PFSK-1 (cell line): ENCODE data around the gene TFCP2L1.

Experiments
- FOXP2 ChIP-seq: optimal IDR thresholded peaks from 2 replicates; pipeline ENCODE3; 2011; ENCODE audit warnings: borderline replicate concordance, control low read depth, inconsistent platforms; ENCODE audit not compliant: insufficient read depth; ENCODE audit errors: extremely low read length, extremely low read depth
- POLR2AphosphoS5 ChIP-seq: IDR thresholded peaks from 2 replicates; pipeline ENCODE4 v1.6.1; 2012; ENCODE audit warnings: low read depth, mild to moderate bottlenecking, control low read depth, low read length, moderate library complexity
- SIN3A ChIP-seq: IDR thresholded peaks from 2 replicates; pipeline ENCODE4 v1.6.1; 2012; ENCODE audit warnings: mild to moderate bottlenecking, low read length, moderate library complexity, borderline replicate concordance; ENCODE audit not compliant: insufficient read depth
- TAF1 ChIP-seq: IDR thresholded peaks from 2 replicates; pipeline ENCODE4 v1.6.1; 2012; ENCODE audit warnings: low read length, control low read depth, borderline replicate concordance; ENCODE audit not compliant: insufficient read depth
- TF ChIP-seq, protein P1 (sequence below), 2 experiments: IDR thresholded peaks; 2 replicates each; pipeline versions ENCODE4 v1.6.1 to v1.8.0; 2011 to 2012; ENCODE audit warnings: low read depth in 2 of 2, low read length in 2 of 2, control low read depth in 1 of 2, inconsistent platforms in 1 of 2, mild to moderate bottlenecking in 1 of 2, moderate library complexity in 1 of 2; ENCODE audit not compliant: insufficient read depth in 1 of 2

TFCP2L1 gene

GRCh38 chr2:121253021-121253673, 31.9 kb downstream of the TFCP2L1 start:
- TF ChIP-seq FOXP2 (no peak), POLR2AphosphoS5 (no peak), SIN3A (no peak), TAF1 (no peak)
- TF ChIP-seq, protein P1, sequence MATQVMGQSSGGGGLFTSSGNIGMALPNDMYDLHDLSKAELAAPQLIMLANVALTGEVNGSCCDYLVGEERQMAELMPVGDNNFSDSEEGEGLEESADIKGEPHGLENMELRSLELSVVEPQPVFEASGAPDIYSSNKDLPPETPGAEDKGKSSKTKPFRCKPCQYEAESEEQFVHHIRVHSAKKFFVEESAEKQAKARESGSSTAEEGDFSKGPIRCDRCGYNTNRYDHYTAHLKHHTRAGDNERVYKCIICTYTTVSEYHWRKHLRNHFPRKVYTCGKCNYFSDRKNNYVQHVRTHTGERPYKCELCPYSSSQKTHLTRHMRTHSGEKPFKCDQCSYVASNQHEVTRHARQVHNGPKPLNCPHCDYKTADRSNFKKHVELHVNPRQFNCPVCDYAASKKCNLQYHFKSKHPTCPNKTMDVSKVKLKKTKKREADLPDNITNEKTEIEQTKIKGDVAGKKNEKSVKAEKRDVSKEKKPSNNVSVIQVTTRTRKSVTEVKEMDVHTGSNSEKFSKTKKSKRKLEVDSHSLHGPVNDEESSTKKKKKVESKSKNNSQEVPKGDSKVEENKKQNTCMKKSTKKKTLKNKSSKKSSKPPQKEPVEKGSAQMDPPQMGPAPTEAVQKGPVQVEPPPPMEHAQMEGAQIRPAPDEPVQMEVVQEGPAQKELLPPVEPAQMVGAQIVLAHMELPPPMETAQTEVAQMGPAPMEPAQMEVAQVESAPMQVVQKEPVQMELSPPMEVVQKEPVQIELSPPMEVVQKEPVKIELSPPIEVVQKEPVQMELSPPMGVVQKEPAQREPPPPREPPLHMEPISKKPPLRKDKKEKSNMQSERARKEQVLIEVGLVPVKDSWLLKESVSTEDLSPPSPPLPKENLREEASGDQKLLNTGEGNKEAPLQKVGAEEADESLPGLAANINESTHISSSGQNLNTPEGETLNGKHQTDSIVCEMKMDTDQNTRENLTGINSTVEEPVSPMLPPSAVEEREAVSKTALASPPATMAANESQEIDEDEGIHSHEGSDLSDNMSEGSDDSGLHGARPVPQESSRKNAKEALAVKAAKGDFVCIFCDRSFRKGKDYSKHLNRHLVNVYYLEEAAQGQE (IDR thresholded peaks at IDR 0.05; ENCODE audit: insufficient read depth in 1 of 2, low read depth in 2 of 2, low read length in 2 of 2) = no peak

DNA sequence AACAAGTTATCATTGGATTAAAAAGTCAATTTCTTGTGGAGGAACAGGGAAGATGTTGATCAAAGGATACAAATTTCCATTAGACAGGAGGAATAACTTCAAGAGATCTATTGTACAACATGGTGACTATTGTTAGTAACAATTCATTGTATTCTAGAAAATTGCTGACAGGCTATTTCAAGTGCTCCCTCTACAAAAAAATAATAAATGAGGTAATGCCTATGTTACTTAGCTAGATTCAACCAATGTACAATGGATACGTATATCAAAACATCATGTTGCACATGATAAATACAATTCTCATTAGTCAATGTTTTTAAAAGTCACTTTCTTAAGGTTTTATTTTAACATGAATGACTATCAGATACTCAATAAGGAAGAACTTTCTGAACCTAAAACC, 33.5 kb downstream of the TFCP2L1 start:
- TF ChIP-seq POLR2AphosphoS5 (no peak), SIN3A (no peak), FOXP2 (no peak), TAF1 (no peak)
- TF ChIP-seq, protein P1 (IDR thresholded peaks at IDR 0.05; ENCODE audit: insufficient read depth in 1 of 2, low read depth in 2 of 2, low read length in 2 of 2) = no peak

DNA sequence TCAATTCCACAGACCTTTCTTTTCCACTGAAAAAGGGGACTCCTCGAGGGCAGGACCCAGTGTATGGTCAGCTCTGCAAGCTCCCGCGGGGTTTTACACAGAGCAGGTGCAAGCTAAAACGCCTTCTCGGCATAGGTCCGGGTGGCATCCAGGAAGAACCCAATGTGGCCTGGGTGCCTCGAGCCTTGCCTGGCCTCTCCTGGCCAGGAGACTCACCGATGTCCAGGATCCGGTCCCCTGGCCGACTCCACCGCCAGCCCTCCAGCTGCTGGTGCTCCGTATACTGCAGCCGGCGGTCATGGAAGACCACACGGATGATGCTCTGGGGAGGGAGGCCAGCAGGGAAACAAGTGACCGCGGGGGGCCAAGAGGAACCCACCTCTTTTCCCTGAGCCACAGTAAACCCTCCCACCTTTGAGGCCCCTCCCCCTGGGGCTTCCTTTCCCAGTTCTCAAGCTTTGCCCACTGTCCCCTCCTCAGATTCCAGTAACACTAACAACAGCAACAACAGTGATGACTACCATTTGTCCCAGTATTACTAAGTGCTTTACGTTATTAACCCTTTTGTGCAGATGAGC, 36.1 kb downstream of the TFCP2L1 start:
- TF ChIP-seq, protein P1 (IDR thresholded peaks at IDR 0.05; ENCODE audit: insufficient read depth in 1 of 2, low read depth in 2 of 2, low read length in 2 of 2) = no peak
- TF ChIP-seq FOXP2 (no peak), TAF1 (no peak), SIN3A (no peak), POLR2AphosphoS5 (no peak)

GRCh38 chr2:121247971-121248370, 37.0 kb downstream of the TFCP2L1 start:
- TF ChIP-seq, protein P1 (IDR thresholded peaks at IDR 0.05; ENCODE audit: insufficient read depth in 1 of 2, low read depth in 2 of 2, low read length in 2 of 2) = no peak
- no peak for TF ChIP-seq TAF1
- no peak for TF ChIP-seq POLR2AphosphoS5
- TF ChIP-seq SIN3A = no peak
- no peak for TF ChIP-seq FOXP2
